ENCODE results near the gene MED15.

DNA sequence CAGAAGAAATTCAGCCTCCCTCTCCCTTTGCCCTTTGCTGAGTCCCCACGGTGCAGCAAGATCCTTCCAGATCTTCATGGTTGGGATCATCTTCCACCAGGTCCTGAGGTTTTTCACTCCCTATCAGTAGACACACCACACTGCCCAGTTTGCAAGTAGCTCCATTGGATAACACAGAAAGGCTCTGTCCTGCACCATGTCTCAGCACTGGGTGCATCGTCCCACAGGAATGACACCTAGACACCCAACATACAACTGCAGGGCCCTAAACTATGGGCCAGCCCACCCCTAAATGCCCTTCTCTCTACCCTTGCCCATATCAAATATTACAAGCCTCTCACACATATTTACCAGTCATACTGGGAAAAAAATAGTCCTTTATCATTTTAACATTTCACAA lies 21.2 kb upstream of the MED15 start:
- TF ChIP-seq, protein P1, sequence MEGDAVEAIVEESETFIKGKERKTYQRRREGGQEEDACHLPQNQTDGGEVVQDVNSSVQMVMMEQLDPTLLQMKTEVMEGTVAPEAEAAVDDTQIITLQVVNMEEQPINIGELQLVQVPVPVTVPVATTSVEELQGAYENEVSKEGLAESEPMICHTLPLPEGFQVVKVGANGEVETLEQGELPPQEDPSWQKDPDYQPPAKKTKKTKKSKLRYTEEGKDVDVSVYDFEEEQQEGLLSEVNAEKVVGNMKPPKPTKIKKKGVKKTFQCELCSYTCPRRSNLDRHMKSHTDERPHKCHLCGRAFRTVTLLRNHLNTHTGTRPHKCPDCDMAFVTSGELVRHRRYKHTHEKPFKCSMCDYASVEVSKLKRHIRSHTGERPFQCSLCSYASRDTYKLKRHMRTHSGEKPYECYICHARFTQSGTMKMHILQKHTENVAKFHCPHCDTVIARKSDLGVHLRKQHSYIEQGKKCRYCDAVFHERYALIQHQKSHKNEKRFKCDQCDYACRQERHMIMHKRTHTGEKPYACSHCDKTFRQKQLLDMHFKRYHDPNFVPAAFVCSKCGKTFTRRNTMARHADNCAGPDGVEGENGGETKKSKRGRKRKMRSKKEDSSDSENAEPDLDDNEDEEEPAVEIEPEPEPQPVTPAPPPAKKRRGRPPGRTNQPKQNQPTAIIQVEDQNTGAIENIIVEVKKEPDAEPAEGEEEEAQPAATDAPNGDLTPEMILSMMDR (IDR thresholded peaks at IDR 0.05; ENCODE audit: borderline replicate concordance, extremely low read depth, low read length, poor library complexity, severe bottlenecking): no peak
- no peak for TF ChIP-seq EZH2 (IDR thresholded peaks at IDR 0.05; ENCODE audit: borderline replicate concordance, low read depth, low read length, severe bottlenecking)
